ENCODE results near the gene VAV2.

DNA sequence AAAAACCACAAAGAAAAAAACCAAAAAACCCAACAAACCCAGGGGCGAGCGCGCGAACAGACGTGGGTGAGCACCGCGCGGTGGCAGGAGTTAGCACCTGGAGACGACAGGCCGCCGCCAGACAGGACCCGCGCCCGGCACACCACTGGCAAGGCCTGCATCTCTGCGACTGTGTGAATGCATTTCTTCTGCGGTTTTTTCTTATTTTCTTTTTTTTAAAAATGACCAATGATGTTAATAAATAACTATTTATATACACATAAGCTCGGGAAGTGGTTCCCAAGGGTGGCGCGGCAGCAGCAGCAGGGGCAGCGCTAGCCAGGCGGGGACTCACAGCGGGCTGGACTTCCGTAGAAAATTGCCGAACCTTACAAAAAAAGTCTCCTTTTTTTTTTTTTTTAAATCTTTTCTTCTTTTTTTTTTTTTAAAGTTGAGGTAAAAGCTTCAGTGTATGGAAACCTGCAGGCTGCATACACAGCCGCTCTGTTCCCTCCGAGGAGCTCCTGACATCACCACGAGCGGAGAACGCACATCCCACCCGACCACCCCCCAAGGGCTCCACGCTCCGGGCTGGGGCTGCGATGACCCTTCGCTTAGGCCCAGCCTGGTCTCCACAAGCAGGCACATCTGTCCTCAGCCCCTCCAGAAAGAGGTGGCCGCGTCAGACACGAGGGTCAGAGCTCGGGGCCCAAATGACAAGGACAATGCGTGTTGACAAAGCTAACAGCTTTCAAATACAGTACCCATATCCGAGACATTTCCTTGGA lies 40.5 kb upstream of the VAV2 start:
- TF ChIP-seq, protein P1, sequence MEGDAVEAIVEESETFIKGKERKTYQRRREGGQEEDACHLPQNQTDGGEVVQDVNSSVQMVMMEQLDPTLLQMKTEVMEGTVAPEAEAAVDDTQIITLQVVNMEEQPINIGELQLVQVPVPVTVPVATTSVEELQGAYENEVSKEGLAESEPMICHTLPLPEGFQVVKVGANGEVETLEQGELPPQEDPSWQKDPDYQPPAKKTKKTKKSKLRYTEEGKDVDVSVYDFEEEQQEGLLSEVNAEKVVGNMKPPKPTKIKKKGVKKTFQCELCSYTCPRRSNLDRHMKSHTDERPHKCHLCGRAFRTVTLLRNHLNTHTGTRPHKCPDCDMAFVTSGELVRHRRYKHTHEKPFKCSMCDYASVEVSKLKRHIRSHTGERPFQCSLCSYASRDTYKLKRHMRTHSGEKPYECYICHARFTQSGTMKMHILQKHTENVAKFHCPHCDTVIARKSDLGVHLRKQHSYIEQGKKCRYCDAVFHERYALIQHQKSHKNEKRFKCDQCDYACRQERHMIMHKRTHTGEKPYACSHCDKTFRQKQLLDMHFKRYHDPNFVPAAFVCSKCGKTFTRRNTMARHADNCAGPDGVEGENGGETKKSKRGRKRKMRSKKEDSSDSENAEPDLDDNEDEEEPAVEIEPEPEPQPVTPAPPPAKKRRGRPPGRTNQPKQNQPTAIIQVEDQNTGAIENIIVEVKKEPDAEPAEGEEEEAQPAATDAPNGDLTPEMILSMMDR (conservative IDR thresholded peaks at IDR 0.05; ENCODE audit: low read depth, low read length) = no peak
- TF ChIP-seq EZH2phosphoT487 (IDR thresholded peaks at IDR 0.05; ENCODE audit: borderline replicate concordance, low read length) (no peak), EZH2 (IDR thresholded peaks at IDR 0.05; ENCODE audit: low read length, unreplicated experiment) (no peak)
